GM21529 (cell line): ENCODE results near the gene VIT.
A peak's percentile ranks its signal among the peaks of the same experiment; 100 is the strongest.

Experiments used
- ATAC-seq: cut with Tn5 transposase; IDR thresholded peaks from one replicate; pipeline ENCODE4 v1.9.1; 2021; ENCODE audit not compliant: unreplicated experiment

VIT gene, protein sequence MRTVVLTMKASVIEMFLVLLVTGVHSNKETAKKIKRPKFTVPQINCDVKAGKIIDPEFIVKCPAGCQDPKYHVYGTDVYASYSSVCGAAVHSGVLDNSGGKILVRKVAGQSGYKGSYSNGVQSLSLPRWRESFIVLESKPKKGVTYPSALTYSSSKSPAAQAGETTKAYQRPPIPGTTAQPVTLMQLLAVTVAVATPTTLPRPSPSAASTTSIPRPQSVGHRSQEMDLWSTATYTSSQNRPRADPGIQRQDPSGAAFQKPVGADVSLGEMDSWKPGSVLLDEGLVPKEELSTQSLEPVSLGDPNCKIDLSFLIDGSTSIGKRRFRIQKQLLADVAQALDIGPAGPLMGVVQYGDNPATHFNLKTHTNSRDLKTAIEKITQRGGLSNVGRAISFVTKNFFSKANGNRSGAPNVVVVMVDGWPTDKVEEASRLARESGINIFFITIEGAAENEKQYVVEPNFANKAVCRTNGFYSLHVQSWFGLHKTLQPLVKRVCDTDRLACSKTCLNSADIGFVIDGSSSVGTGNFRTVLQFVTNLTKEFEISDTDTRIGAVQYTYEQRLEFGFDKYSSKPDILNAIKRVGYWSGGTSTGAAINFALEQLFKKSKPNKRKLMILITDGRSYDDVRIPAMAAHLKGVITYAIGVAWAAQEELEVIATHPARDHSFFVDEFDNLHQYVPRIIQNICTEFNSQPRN

DNA sequence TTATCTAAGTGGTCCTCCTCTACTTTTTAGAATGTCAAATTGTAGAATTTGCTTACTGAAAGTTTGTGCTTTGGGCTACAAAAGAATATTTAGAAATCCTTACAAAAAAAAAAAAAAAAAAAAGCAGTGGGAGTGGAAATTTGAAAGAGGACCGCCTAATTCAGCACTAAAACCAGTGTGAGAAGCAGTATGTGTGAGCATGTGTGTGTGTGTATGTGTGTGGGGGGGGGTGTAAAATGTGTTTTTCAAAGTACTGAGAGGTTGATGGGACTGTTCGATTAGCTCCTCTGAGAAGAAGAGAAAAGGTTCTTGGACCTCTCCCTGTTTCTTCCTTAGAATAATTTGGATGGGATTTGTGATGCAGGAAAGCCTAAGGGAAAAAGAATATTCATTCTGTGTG, at the start of gene VIT:
Gene VIT (plus strand): TSS at position 175 of the 400 bp plus-strand sequence. CDS start 19,664 bp downstream, outside the sequence.
- ATAC-seq: no peak

DNA sequence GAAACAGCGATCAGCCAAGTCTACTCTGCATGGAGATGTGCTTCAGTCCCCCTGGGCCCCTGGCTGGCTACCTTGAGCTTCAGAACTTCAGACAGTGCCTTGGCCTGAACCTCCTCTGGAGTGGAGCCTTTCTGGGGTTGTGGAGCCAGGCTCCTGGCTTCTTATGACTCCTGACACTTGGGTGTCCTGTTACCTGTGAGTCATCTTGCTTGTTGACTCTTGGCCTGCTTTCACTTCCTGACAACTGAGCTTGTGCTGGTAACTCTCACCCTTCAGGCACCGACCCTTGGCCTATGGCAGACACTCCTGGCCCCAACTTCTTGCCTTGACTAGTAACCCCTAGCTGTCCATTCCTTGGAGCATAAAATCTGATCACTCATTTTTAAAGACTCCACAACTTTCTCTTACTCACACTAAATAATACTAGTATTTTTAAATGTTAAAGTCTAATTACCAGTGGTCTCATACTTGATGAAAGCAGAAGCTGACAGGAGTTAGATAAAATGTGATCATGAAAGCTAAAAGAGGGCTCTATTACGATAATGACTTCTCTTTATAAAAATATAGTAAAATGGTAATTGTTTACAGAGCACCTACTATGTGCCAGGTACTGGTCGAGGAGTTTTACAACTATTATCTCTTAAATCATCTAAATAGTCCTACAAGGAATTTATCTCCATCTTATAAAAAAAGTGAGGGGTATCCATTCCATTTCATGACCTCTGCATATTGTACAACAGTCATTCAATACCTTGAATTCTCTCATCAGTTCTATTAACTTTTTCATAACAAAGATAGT, 46.3 kb upstream of the VIT start:
- peak; percentile 91 for ATAC-seq

DNA sequence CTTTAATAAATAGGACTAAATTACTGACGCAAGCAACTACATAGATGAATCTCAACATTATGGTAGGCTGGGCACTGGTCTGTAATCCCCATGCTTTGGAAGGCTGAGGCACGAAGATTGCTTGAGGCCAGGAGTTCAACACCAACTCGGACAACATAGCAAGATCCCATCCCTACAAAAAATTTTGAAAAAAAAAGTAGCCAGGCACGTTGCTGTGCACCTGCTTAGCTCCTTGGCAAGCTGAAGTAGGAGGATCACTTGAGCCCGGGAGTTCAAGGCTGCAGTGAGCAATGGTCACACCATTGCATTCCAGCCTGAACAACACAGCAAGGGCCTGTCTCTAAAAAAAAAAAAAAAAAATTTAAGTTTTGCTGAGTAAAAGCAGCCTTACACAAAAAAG, 43.4 kb upstream of the VIT start:
- ATAC-seq: no peak

DNA sequence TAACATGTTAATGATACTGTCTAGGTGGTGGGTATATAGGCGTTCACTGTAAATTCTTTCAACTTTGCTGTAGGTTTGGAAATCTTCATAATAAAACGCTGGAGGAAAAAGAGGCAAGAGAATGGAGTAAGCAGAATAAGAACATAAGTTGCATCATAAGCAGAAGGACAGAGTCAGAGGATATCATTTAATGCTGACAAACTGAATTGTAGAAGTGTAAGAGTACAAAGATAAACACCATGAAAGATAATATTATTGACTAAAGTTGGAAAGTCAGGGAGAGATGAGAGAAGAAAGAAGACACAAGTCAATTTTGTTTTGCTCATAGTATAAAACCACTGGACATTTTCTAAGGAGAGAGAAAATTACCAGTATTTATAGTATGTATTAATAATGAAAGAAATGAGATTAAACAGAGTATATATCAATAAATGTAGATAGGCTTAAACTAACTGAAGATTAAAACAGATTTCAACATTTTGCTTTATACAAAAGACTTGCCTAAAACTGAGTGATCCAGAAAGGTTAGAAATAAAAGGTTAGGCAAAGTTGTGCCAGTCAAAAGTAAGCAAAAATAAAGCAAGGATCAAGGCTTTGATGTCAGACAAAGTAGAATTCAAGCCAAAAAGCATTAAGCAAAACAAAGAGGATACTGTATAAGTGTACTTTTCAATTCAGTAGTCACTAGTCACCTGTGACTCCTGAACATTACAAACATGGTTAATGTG, 42.4 kb upstream of the VIT start:
- no peak for ATAC-seq

DNA sequence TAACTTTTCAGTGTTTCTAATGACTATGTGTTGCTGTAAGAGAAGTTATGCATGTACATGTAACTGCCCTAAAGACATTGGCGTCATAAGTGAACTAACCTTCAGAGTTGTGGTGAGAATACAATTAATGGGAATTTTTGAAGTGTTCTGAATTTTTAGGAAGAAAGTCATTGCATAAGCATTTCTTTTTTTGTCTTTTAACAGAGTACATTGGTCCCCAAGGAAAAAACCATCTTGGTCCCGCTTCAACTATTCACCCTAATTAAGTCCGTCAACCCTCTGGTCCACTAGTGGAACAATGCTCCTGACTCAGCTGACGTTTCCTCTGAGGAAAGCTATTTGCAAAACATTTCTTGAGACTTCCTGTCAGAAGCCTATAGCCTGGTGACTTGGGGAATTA, 41.1 kb upstream of the VIT start:
- no peak for ATAC-seq

DNA sequence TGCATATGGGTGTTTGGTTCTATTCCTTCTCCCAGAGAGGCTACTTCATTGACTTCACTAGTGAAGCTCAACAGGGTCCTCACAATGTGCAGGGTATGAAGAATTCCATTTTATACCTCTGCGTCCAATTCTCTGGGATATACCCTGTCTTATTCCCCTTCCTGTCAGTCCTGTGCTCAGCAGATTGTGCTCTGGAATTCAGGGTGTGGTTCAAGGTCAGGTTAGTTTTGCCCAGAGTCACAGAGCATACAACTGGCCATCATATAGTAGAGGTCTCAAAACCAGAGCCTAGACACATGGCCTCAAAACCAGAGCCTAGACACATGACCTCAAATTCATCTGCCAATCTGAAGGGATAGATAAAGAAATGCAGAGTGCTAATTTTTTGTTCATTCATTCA, 38.8 kb upstream of the VIT start:
- ATAC-seq: no peak

DNA sequence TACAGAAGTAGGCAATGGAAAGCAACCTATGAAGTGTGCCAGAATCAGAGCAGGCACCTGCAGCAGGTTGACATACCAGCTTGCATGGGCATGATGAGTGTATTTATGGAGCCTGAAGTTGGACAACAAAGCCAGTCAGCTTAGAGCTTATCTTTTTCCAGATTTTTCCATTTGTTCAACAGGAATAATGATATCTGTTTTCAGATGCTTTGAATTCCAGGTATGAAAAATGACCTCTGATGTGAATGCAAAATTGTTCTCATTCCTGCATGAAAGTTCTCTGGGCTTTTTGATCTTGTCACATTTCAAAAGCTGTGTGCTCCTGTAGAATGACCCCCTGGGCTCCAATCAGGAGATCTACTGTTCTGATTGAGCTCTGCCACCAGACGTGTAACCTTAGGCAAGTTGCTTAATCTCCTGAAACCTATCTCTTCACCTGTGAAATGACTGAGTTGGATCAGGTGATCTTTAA, 38.2 kb upstream of the VIT start:
- ATAC-seq: no peak

DNA sequence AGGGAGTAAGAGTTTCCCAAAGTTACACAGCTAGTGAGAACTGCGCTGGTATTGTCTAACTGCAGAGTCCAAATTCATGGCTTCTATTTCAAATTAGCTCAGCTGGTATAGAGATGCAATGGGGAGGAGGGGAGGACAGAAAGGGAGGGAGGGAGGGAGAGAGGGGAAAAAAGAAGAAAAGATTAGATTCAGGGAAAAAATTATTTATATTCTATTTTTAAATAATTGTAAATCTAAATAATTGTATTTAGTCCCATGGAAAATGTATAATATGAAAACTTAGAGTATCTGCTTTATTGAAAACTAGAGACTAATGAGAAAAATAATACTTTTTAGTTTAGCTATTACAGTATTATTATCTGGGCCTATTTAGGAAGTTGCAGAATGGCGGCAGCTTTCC, 37.3 kb upstream of the VIT start:
- no peak for ATAC-seq

DNA sequence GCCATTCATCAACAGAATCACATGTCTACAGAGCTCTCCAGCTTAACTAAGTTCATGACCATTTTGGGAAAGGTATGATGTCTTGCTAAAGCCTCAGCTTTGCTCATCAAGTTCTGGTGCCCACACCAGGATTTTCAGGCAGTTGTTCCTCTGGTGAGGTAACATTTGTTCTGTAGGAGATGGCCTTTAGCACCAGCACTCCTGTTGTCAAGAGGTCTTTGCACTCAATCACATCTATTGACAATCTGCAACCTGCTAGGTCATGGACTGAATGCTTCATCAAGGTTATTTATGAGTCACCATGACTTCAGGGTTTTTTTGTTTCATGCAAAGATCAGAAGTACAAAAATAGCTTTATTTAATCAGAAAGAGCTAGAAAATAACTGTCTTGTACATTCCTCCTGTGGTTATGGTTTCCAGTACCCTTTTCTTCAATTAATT, 36.6 kb upstream of the VIT start:
- no peak for ATAC-seq

DNA sequence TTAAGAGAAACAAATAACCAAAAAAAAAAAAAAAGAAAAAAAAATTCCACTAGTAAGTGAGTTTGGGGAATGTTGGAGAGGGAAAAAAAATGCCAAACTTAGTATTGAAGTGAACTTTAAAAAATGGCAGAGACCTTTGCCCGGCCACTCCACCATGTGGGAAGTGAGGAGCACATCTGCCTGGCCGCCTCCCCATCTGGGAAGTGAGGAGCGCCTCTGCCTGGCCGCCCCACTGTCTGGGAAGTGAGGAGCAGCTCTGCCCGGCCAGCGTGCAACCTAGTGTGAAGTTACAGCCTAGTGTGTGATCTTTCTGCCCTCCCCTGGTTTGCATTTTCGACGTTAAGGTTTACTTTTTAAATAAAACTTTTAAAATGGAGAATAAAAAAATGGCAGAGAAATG, 33.9 kb upstream of the VIT start:
- ATAC-seq: no peak

DNA sequence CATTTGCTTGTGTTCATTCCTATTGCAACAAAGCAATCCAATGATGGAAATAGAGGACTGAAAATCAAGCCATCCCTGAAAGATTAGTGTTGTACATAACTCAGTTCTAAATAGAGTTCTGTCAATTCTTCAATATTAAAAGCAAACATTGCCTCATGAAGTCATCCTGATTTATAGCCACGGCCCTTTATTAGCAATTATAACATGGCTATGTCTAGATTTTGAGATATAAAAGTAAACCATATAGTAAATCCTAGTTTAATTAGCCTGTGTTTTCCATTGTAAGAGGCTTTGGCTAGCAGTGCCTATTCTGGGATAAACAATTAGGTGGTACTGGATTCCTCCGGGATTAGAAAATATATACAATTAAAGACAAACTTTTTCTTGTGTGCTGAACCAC, 33.2 kb upstream of the VIT start:
- ATAC-seq: no peak

DNA sequence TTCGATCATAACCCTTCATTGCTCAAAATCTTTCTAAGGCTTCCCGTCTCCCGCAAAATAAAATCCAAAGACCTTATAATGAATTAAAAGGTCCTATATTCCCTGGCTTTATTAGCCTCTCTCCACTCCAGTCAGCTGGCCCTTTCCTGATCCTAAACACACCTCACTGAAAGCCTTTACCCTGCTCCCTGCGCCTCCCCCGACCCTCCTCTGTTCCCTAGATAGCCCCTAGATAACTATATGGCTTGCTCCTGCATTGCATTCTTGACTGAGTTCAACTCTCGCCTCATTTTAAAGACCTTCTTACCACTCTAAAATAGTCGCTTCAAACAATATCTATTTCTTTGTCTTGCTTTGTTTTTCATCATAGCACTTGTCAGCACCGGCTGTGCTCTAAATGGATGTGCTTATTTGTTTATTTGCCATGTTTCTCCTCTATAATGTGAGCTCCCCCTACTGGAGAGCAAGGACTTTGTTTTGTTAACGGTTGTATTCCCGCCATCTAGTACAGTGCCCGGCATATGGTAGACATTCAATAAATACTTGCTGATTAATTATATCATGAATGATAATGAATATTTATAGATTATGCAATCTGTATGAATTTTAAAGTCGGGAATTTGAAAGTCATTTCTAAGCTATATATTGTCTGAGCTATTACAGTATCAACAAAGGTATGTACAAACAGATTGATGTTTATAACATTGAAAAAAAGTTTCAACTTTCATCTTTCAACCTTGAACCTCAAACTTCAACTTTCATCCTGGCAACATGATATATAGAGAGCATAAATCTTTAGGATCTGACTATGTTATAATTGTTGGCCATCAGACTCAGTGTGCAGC, 32.4 kb upstream of the VIT start:
- peak; percentile 93 for ATAC-seq

DNA sequence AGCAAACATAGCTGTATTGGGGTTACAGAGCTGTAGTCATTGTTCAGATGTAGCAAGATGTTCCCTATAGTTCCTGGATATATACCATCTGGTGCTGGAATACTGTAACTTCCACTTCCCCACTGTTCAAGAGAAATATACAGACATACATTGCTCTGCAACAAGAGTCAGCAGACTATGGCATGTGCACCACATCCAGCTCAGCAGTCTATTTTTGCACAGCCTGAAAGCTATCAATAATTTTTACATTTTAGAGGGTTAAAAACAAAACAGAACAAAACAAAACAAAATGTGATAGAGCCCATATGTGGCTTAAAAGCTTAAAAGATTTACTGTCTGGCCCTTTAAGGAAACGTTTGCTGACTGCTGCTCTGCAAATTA, 31.8 kb upstream of the VIT start:
- ATAC-seq: no peak

DNA sequence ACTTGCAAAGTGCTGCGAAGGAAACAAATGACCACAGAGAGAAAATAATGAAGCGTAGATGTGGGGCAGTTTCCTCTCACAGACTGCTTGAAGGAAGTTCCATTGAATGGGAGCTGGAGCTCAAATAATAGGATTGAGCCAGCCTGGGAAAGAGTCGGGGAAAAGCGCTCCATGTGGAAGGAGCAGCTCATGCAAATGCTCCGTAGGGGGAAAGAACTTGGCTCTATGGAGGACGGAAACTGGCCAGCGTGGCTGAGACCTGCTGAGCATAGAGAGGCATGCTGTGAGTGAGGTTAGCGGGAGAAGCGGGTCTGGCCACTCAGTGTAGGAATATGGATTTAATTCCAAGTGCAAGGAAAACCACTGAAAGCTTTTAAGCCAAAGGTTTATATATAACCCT, 28.6 kb upstream of the VIT start:
- ATAC-seq: no peak

DNA sequence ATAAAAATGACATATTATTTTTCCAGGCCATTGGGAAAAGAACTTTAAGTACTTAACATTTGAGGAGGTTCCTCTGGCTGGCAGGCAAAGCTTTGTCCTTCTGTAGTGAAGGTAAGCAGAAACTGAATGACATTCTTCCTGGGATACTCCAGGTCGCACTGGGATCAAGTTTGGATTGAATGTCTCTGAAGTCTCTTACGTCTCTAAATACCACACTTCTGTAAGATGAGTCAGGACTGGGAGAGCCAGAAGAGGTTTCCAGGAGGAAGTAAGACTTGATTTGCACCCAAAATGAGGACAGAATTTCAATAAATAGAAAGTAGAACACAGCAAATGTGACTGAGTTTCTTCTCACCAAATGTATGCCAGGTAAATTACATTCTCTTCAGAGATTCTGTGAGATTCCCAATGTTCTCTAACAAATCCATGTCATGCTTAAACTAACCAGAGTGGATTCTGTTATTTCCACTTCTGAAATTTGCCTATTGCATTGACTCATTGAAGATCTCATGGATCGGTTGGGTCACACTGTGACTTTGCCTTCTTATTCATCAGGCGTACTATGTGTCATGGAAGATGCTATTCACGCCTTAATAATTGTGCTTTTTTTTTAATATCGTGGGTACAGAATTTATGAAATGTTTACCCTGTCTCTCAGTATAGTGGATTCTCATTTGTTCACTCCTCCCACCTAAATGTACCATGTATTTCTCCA, 25.5 kb upstream of the VIT start:
- ATAC-seq: no peak

DNA sequence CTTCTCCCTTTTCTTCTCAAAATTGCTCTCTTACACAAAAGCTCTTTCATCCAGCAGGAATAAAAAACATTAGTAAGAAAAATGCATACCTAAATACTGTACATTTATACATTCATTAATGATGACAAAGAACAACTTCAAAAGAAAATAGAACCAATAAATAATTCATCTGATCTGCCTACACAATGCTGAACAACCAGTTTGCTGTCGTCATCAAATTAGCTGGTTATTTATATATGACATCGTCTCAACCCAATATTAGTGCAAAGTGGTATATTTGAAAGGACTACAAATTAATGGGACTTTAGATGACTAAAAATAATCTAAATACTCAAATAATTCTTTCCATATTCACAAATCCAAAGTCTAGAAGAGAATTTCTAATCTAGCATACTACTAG, 24.8 kb upstream of the VIT start:
- ATAC-seq: no peak

DNA sequence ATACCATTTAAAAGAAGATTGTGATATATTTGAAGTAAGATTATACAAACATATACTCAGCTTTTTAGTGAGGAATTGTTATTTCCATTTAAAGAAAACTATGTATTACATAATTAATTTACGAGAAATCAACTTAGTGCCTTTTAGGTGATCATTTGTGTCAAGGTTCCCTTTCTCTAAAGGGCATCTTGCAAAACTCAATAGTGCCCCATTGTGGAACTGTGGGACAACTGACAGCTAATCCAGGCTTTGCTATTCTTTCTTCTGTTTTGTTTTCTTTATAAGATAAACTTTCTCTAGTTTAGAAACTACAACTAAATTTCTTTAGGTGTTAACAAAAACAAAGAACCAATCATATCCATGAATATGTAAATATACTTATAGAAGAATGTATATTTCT, 24.3 kb upstream of the VIT start:
- no peak for ATAC-seq

DNA sequence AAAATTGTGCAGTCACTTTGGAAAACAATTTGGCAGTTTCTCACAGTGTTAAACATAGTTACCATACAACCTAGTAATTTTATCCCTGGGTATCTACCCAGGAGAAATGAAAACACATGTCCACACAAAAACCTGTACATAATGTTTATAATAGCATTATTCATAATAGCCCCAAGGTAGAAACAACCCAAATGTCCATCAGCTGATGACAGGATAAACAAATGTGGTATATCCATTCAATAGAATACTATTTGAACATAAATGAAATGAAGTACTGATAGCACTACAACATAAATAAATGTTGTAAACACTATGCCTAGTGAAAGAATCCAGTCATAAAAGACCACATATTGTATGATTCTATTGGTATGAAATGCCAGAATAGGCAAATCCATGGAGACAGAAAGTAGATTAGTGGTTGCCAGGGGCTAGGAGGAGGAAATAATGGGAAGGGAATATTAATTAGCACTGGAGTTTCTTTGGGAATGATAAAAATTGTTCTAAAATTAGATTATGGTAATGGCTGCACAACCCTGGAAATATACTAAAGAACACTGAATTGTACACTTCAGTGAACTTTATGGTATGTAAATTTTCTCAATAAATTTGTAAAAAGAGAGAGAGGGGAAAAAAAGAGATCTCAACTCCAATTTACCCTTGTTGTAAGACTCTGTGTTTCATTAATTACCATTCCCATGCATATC, 20.8 kb upstream of the VIT start:
- ATAC-seq: no peak

DNA sequence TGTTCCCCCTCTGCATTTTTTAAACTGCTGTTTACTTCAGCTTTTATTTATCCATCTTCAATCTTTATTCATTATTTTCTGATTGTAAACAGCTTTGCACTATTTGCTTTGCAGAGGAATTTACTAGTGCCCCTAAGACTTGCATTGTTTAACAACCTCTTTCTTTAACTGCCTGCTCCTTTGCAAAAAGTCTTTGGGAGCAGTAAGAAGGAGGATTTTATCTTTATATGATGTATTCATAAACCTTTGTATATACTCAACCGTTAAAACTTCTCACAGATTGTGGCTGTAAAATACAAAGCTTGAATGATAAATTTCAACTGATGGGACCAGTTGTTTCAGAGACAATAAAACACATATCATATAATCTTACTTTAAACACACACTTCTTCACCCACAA, 20.1 kb upstream of the VIT start:
- ATAC-seq: no peak
